Measurements from ENCODE around the gene SERPINA5. TPM values are rescaled to one million over a fixed set of nuclear protein-coding genes. Genes with fewer than 3 reads are reported as not detected.

Gene SERPINA5
- total RNA-seq, 1 donor = 0.36 TPM

DNA sequence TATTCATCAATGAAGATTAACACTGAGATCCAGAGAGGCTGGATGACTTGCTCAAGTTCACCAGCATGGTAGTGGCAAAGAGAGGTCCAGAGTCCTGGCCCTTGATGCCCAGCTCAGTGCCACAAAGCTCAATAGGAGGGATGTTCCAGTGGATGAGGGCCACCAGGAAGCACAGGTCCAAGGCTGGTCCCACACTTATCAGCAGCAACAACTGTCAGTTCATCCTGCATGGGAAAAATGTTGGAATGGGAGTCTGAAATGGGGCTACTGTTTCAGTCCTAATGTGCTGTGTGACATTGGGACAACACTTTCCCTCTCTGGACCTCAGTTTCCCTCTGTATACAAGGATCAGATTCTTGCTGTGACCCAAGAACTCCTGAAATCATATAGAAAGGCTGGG, 11.2 kb downstream of the SERPINA5 start:
- Histone ChIP-seq H3K27ac (ENCODE audit: low read depth, low read length) (no peak overlapping the region), H3K4me2 (ENCODE audit: insufficient read depth, low read length) (no peak overlapping the region), H4K20me1 (ENCODE audit: insufficient read depth, low read length) (no peaks in the 10 kb centered on the region), H3K27me3 (ENCODE audit: insufficient read depth, low read length) (peaks cover under 1% of the 10 kb centered on the region), H3K36me3 (ENCODE audit: insufficient read depth, low read length) (no peaks in the 10 kb centered on the region), H3K4me1 (ENCODE audit: insufficient read depth, low read length) (no peaks in the 10 kb centered on the region), H3K79me2 (ENCODE audit: insufficient read depth, low read length) (no peaks in the 10 kb centered on the region), H3K4me3 (ENCODE audit: insufficient read depth, low read length) (no peak overlapping the region), H2AFZ (ENCODE audit: low read length) (no peak overlapping the region), H3K9me3 (ENCODE audit: low read depth, low read length) (no peaks in the 10 kb centered on the region)
- DNase-seq (ENCODE audit: insufficient read length, low spot score, missing footprints) = no peak
- TF ChIP-seq, protein P1, sequence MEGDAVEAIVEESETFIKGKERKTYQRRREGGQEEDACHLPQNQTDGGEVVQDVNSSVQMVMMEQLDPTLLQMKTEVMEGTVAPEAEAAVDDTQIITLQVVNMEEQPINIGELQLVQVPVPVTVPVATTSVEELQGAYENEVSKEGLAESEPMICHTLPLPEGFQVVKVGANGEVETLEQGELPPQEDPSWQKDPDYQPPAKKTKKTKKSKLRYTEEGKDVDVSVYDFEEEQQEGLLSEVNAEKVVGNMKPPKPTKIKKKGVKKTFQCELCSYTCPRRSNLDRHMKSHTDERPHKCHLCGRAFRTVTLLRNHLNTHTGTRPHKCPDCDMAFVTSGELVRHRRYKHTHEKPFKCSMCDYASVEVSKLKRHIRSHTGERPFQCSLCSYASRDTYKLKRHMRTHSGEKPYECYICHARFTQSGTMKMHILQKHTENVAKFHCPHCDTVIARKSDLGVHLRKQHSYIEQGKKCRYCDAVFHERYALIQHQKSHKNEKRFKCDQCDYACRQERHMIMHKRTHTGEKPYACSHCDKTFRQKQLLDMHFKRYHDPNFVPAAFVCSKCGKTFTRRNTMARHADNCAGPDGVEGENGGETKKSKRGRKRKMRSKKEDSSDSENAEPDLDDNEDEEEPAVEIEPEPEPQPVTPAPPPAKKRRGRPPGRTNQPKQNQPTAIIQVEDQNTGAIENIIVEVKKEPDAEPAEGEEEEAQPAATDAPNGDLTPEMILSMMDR (IDR thresholded peaks at IDR 0.05; ENCODE audit: extremely low read depth, low read depth, low read length) = no peak

DNA sequence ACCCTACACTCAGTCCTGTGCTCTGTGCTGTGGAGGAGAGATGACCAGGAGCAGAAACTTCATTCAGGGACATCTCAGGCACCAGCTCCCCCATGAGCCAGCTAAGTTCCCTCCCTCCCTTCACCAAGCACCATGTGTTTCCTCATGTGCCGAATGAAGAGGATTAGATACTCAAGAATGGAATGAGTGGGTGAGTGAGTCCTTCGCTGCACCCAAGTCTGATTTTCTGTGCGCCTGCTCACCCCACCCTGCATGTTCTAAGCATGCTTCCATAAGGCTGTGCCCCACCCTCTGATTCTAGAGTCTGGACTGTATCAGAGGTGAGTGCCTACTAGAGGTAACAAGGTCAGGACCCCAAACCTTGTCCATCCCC, 12.1 kb downstream of the SERPINA5 start:
- H3K27ac ChIP-seq (ENCODE audit: low read depth, low read length) = no peak overlapping the region
- no peak for DNase-seq (ENCODE audit: insufficient read length, low spot score, missing footprints)
- H3K36me3 ChIP-seq (ENCODE audit: insufficient read depth, low read length) = no peaks in the 10 kb centered on the region
- TF ChIP-seq, protein P1 (IDR thresholded peaks at IDR 0.05; ENCODE audit: extremely low read depth, low read depth, low read length) = no peak
- no peaks in the 10 kb centered on the region for H3K27me3 ChIP-seq (ENCODE audit: insufficient read depth, low read length)
- H4K20me1 ChIP-seq (ENCODE audit: insufficient read depth, low read length) = no peaks in the 10 kb centered on the region
- no peaks in the 10 kb centered on the region for H3K4me1 ChIP-seq (ENCODE audit: insufficient read depth, low read length)
- no peak overlapping the region for H3K4me2 ChIP-seq (ENCODE audit: insufficient read depth, low read length)
- H3K79me2 ChIP-seq (ENCODE audit: insufficient read depth, low read length) = no peaks in the 10 kb centered on the region
- no peaks in the 10 kb centered on the region for H3K9me3 ChIP-seq (ENCODE audit: low read depth, low read length)
- H3K4me3 ChIP-seq (ENCODE audit: insufficient read depth, low read length) = no peak overlapping the region
- H2AFZ ChIP-seq (ENCODE audit: low read length) = no peak overlapping the region

DNA sequence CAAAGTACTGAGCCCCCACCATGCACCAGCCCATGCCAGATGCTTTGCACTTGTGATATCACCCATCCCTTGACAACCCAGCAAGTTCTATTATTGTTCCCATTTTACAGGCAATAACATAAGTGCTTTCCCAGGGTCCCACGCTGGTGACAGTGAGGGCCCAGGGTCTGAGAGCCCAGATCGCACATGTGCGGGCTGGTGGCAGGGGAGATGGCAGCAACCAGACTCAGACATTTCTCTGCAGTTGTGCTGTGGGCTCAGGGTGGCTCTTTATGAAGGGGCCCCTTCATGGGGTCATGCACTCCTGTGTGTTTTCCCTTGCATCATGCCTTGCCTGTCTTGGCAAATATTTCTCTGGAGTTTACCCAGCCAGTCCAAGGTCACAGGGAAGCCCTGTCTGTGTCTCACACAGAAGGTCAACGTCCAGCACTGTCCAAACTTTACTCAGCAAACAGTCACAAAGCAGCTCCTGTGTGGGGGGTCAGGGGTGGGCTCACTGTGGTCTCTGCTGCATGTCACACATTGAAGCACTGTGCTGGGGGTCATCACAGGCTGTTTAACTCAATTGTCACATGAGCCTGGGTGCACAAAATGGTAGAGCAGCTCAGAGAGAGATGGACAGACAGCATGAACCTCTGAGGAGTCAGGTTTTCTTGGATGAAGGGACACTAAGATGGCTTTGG, 12.7 kb downstream of the SERPINA5 start:
- H3K79me2 ChIP-seq (ENCODE audit: insufficient read depth, low read length) = no peaks in the 10 kb centered on the region
- no peak overlapping the region for H3K27ac ChIP-seq (ENCODE audit: low read depth, low read length)
- no peaks in the 10 kb centered on the region for H3K36me3 ChIP-seq (ENCODE audit: insufficient read depth, low read length)
- no peaks in the 10 kb centered on the region for H3K27me3 ChIP-seq (ENCODE audit: insufficient read depth, low read length)
- TF ChIP-seq, protein P1 (IDR thresholded peaks at IDR 0.05; ENCODE audit: extremely low read depth, low read depth, low read length) = no peak
- no peak overlapping the region for H3K4me2 ChIP-seq (ENCODE audit: insufficient read depth, low read length)
- no peaks in the 10 kb centered on the region for H4K20me1 ChIP-seq (ENCODE audit: insufficient read depth, low read length)
- H3K9me3 ChIP-seq (ENCODE audit: low read depth, low read length) = no peaks in the 10 kb centered on the region
- H3K4me3 ChIP-seq (ENCODE audit: insufficient read depth, low read length) = no peak overlapping the region
- peaks cover 3% of the 10 kb centered on the region for H3K4me1 ChIP-seq (ENCODE audit: insufficient read depth, low read length)
- no peak for DNase-seq (ENCODE audit: insufficient read length, low spot score, missing footprints)
- H2AFZ ChIP-seq (ENCODE audit: low read length) = no peak overlapping the region

DNA sequence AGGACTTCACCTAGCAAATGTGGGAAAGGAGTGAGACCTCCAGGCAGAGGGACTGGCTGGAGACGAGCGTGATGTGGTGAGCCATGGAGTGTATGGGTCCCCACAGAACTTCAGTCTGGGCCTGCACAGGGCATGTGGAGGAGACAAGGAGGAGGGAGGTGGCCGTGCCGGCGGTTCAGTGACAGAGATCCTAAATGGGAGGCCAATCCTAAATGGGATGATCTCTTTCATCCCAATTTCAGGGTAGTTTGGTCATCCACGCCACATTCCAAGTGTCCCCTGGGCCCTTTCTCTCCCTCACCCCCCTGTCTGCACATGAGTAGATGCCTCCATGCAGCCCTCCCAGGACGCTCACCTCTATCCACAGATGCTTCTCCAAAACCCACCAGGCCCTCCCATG, 13.2 kb downstream of the SERPINA5 start:
- Histone ChIP-seq H3K4me3 (ENCODE audit: insufficient read depth, low read length) (no peak overlapping the region), H3K4me2 (ENCODE audit: insufficient read depth, low read length) (no peak overlapping the region), H3K27ac (ENCODE audit: low read depth, low read length) (no peak overlapping the region), H3K4me1 (ENCODE audit: insufficient read depth, low read length) (peaks cover 9% of the 10 kb centered on the region), H3K9me3 (ENCODE audit: low read depth, low read length) (no peaks in the 10 kb centered on the region), H2AFZ (ENCODE audit: low read length) (no peak overlapping the region), H3K79me2 (ENCODE audit: insufficient read depth, low read length) (no peaks in the 10 kb centered on the region), H4K20me1 (ENCODE audit: insufficient read depth, low read length) (no peaks in the 10 kb centered on the region), H3K27me3 (ENCODE audit: insufficient read depth, low read length) (no peaks in the 10 kb centered on the region), H3K36me3 (ENCODE audit: insufficient read depth, low read length) (no peaks in the 10 kb centered on the region)
- TF ChIP-seq, protein P1 (IDR thresholded peaks at IDR 0.05; ENCODE audit: extremely low read depth, low read depth, low read length) = no peak
- no peak for DNase-seq (ENCODE audit: insufficient read length, low spot score, missing footprints)
